MCF 10A (cell line): ENCODE measurements around the gene TACSTD2. TPM values are rescaled to one million over a fixed set of nuclear protein-coding genes. Genes with fewer than 3 reads are reported as not detected.
A peak's percentile ranks its signal among the peaks of the same experiment; 100 is the strongest.
"Not testable (repeated sequence)": the region's sequence is repeated elsewhere in the genome, so short reads cannot be mapped to it uniquely, and the experiment has no call there.

Source experiments
- BruUV-seq: library from RNA; stranded (reverse); fragments of 400-500 nt; replicated peaks from 2 replicates; lab custom pipeline; 2021; lab: Mats Ljungman, UMichigan
- CTCF ChIA-PET: fragments of 300-600 bp; sonication (Branson Sonifier 250); formaldehyde crosslinking; extraction: SDS; loops from one replicate; lab custom pipeline; 2021; ENCODE audit warnings: antibody characterized with exemption, inconsistent platforms; lab: Yijun Ruan, JAX
- POLR2A ChIA-PET: fragments of 300-600, 350-650 bp; sonication (Branson Sonifier 250); formaldehyde crosslinking; extraction: SDS; loops from one replicate; lab custom pipeline; 2020; ENCODE audit warnings: antibody characterized with exemption, inconsistent platforms; lab: Yijun Ruan, JAX
- DNase-seq: peaks from one replicate; pipeline ENCODE4 v3.0.0-alpha.2; 2018; ENCODE audit not compliant: unreplicated experiment
- H3K27ac Mint-ChIP-seq: one replicate; pipeline ENCODE4 v1.8.0; 2022; ENCODE audit warnings: mild to moderate bottlenecking, low read depth, mixed read lengths; ENCODE audit not compliant: unreplicated experiment
- H3K27me3 Mint-ChIP-seq: one replicate; pipeline ENCODE4 v1.8.0; 2022; ENCODE audit warnings: mixed read lengths; ENCODE audit not compliant: insufficient read depth, unreplicated experiment
- H3K36me3 Mint-ChIP-seq: one replicate; pipeline ENCODE4 v1.8.0; 2022; ENCODE audit warnings: mild to moderate bottlenecking, moderate library complexity, mixed read lengths; ENCODE audit not compliant: insufficient read depth, unreplicated experiment
- H3K4me1 Mint-ChIP-seq: one replicate; pipeline ENCODE4 v1.8.0; 2022; ENCODE audit warnings: mixed read lengths; ENCODE audit not compliant: insufficient read depth, unreplicated experiment
- H3K4me3 Mint-ChIP-seq: one replicate; pipeline ENCODE4 v1.8.0; 2022; ENCODE audit warnings: mild to moderate bottlenecking, moderate library complexity, mixed read lengths; ENCODE audit not compliant: unreplicated experiment
- H3K9me3 Mint-ChIP-seq: one replicate; pipeline ENCODE4 v1.8.0; 2022; ENCODE audit warnings: mixed read lengths; ENCODE audit not compliant: unreplicated experiment
- CTCF ChIP-seq: fragments of 200-600 bp; IDR thresholded peaks from one replicate; pipeline ENCODE4 v1.8.0; 2022; ENCODE audit warnings: antibody characterized with exemption, mild to moderate bottlenecking; ENCODE audit not compliant: unreplicated experiment
- intact Hi-C: fragments of 100-400 bp; cut with micrococcal nuclease; formaldehyde crosslinking; loops from 2 replicates; pipeline ENCODE4 v1.14.1; 2022
- total RNA-seq: library from RNA; stranded (reverse); gene quantifications from 2 replicates; pipeline ENCODE4 v1.2.3, GENCODE V29; 2022

The TACSTD2 gene
- total RNA-seq, 1 experiment from 2014 or later, result 14.8 TPM

GRCh38 chr1:58607391-58607790 lies 30.3 kb upstream of the TACSTD2 start:
- no TSS peak for BruUV-seq
- ChIA-PET CTCF (interaction anchor here (0.5 to 0.6 kb wide), 2 partner anchors 162 to 847 kb away, joined by 3 to 5 read pairs; no protein-coding TSS in a partner anchor), POLR2A (interaction anchor here (1.2 to 2.0 kb wide), 5 partner anchors 23 to 62 kb away, joined by 3 to 8 read pairs (median 4); partner anchors contain the start of gene OMA1)
- no peak for TF ChIP-seq CTCF
- H3K9me3 Mint-ChIP-seq, result peaks cover 6% of the 10 kb centered on the region
- no peaks in the 10 kb centered on the region for H3K27me3 Mint-ChIP-seq
- H3K4me1 Mint-ChIP-seq, result peaks cover 26% of the 10 kb centered on the region
- no peak for DNase-seq
- no peak overlapping the region for H3K4me3 Mint-ChIP-seq
- H3K27ac Mint-ChIP-seq, result no peak overlapping the region
- no peaks in the 10 kb centered on the region for H3K36me3 Mint-ChIP-seq
- intact Hi-C loops, result no loop called here

GRCh38 chr1:58601921-58602320 lies 24.9 kb upstream of the TACSTD2 start:
- H3K27me3 Mint-ChIP-seq, H3K36me3 Mint-ChIP-seq, H3K4me3 Mint-ChIP-seq, BruUV-seq, intact Hi-C loops, H3K27ac Mint-ChIP-seq, DNase-seq: not testable (repeated sequence)
- Mint-ChIP-seq H3K9me3 (peaks cover 12% of the 10 kb centered on the region), H3K4me1 (peaks cover 20% of the 10 kb centered on the region)
- ChIA-PET CTCF (interaction anchor here (0.7 kb wide), 1 partner anchor 82 kb away, joined by 4 read pairs; no protein-coding TSS in a partner anchor), POLR2A (interaction anchor here (1.8 kb wide), 1 partner anchor 18 kb away, joined by 8 read pairs; no protein-coding TSS in a partner anchor)

- H3K27ac Mint-ChIP-seq, result peak overlapping the region; percentile 80
- BruUV-seq, result no TSS peak
- peaks cover 12% of the 10 kb centered on the region for H3K9me3 Mint-ChIP-seq
- intact Hi-C loops, result no loop called here
- no peak for DNase-seq
- POLR2A ChIA-PET, result interaction anchor here (1.1 to 1.4 kb wide), 2 partner anchors 14 to 22 kb away, joined by 5 read pairs; no protein-coding TSS in a partner anchor
- no peaks in the 10 kb centered on the region for H3K27me3 Mint-ChIP-seq
- H3K4me1 Mint-ChIP-seq, result peaks cover 23% of the 10 kb centered on the region
- CTCF ChIA-PET, result interaction anchor here (0.6 to 0.9 kb wide), 4 partner anchors 17 to 82 kb away, joined by 3 to 4 read pairs (median 3); no protein-coding TSS in a partner anchor
- no peak overlapping the region for H3K4me3 Mint-ChIP-seq
- peaks cover 16% of the 10 kb centered on the region for H3K36me3 Mint-ChIP-seq
- TF ChIP-seq CTCF, result no peak
Measured at GRCh38 chr1:58597996-58598395, 20.9 kb upstream of the TACSTD2 start.

GRCh38 chr1:58597076-58597475 lies 20.0 kb upstream of the TACSTD2 start:
- ChIA-PET POLR2A (interaction anchor here (1.1 to 2.7 kb wide), 2 partner anchors 13 to 21 kb away, joined by 5 to 11 read pairs; partner anchors contain the start of gene TACSTD2), CTCF (interaction anchor here (1.1 kb wide), 1 partner anchor 9 kb away, joined by 3 read pairs; no protein-coding TSS in a partner anchor)
- Mint-ChIP-seq H3K27ac (no peak overlapping the region), H3K4me1 (peaks cover 28% of the 10 kb centered on the region), H3K27me3 (no peaks in the 10 kb centered on the region), H3K9me3 (peaks cover 12% of the 10 kb centered on the region), H3K4me3 (no peak overlapping the region), H3K36me3 (peaks cover 16% of the 10 kb centered on the region)
- TF ChIP-seq CTCF, result no peak
- no peak for DNase-seq
- intact Hi-C loops, result no loop called here
- no TSS peak for BruUV-seq
